SJCRH30 (cell line): ENCODE results near the gene SH3D19. TPM values are rescaled to one million over a fixed set of nuclear protein-coding genes. Genes with fewer than 3 reads are reported as not detected.
"Not testable (repeated sequence)": the region's sequence is repeated elsewhere in the genome, so short reads cannot be mapped to it uniquely, and the experiment has no call there.

Source experiments
- DNase-seq, 2 experiments: peaks; one replicate each; pipeline ENCODE4 v3.0.0-alpha.2; 2015 to 2020
- H3K27ac ChIP-seq: fragments of 250-450 bp; sonication (Bioruptor Pico); 2 replicates; pipeline ENCODE4 v1.5.1; 2020; ENCODE audit warnings: mild to moderate bottlenecking, moderate library complexity
- H3K27me3 ChIP-seq: fragments of 250-450 bp; sonication (Bioruptor Pico); 2 replicates; pipeline ENCODE4 v1.5.1; 2020; ENCODE audit warnings: mild to moderate bottlenecking, moderate library complexity
- H3K36me3 ChIP-seq: fragments of 250-450 bp; sonication (Bioruptor Pico); 2 replicates; pipeline ENCODE4 v1.5.1; 2020; ENCODE audit warnings: mild to moderate bottlenecking, moderate library complexity
- H3K4me1 ChIP-seq: fragments of 250-450 bp; sonication (Bioruptor Pico); 2 replicates; pipeline ENCODE4 v1.5.1; 2020; ENCODE audit warnings: mild to moderate bottlenecking, moderate library complexity
- H3K4me3 ChIP-seq: fragments of 250-450 bp; sonication (Bioruptor Pico); 2 replicates; pipeline ENCODE4 v1.5.1; 2020; ENCODE audit warnings: mild to moderate bottlenecking, moderate library complexity
- H3K9me3 ChIP-seq: fragments of 250-450 bp; sonication (Bioruptor Pico); replicated peaks from 2 replicates; pipeline ENCODE4 v1.5.1; 2020; ENCODE audit warnings: mild to moderate bottlenecking, moderate library complexity
- total RNA-seq: library from RNA; depleted of rRNA; stranded (reverse); fragments of >200 nt; shearing (Covaris generic); gene quantifications from 2 replicates; pipeline ENCODE4 v1.2.3, GENCODE V29; 2014

Gene SH3D19
- total RNA-seq, 1 experiment from 2014 or later = 4.7 TPM

- no peak overlapping the region for H3K27ac ChIP-seq
- no peaks in the 10 kb centered on the region for H3K36me3 ChIP-seq
- H3K4me1 ChIP-seq = peaks cover 2% of the 10 kb centered on the region; the same call in 1 of the 2 replicates
- no peaks in the 10 kb centered on the region for H3K27me3 ChIP-seq
- H3K4me3 ChIP-seq = no peak overlapping the region
- no peak for DNase-seq
- H3K9me3 ChIP-seq = no peaks in the 10 kb centered on the region
Measured at GRCh38 chr4:151267822-151268535, 57.4 kb downstream of the SH3D19 start.

DNA sequence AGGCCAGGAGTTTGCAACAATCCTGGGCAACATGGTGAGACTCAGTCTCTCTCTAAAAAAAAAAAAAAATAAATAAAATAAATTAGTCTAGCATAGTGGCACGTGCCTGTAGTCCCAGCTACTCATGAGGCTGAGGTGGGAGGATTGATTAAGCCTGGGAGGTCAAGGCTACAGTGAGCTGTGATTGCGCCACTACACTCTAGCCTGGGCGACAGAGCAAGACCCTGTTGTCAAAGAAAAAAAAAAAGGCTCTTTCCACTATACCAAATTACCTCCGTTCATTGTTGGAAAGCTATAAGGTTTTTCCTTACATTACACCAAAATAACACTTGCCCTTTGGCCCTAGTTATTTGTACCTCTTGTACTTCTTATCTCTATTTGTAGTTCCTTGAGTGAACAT lies 58.3 kb downstream of the SH3D19 start:
- H3K9me3 ChIP-seq = no peaks in the 10 kb centered on the region
- no peaks in the 10 kb centered on the region for H3K27me3 ChIP-seq
- H3K36me3 ChIP-seq = no peaks in the 10 kb centered on the region
- H3K4me1 ChIP-seq = peaks cover 3% of the 10 kb centered on the region; the same call in 1 of the 2 replicates
- H3K4me3 ChIP-seq = no peak overlapping the region
- no peak for DNase-seq
- no peak overlapping the region for H3K27ac ChIP-seq

DNA sequence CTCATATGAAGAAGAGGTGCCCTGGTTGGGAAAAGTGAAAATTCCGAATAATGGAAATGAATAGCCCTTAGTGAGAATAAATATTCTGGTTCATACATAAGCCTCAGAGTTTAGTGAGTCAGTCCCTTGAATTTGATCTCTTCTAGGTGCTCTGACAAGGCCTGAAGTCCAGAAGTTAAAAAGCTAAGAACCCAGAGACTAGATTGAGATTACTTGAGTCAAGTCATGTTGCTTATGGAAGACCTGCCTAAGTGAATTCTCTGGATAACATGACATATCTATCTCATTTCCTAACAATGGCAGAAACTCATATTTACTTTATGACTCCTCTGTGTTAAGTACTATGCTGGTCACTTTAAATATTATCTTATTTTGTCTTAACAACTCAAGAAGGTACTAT lies 58.9 kb downstream of the SH3D19 start:
- H3K36me3 ChIP-seq = no peaks in the 10 kb centered on the region
- no peak for DNase-seq
- peaks cover 3% of the 10 kb centered on the region; the same call in 1 of the 2 replicates for H3K4me1 ChIP-seq
- H3K9me3 ChIP-seq = no peaks in the 10 kb centered on the region
- no peak overlapping the region for H3K4me3 ChIP-seq
- H3K27me3 ChIP-seq = no peaks in the 10 kb centered on the region
- no peak overlapping the region for H3K27ac ChIP-seq

DNA sequence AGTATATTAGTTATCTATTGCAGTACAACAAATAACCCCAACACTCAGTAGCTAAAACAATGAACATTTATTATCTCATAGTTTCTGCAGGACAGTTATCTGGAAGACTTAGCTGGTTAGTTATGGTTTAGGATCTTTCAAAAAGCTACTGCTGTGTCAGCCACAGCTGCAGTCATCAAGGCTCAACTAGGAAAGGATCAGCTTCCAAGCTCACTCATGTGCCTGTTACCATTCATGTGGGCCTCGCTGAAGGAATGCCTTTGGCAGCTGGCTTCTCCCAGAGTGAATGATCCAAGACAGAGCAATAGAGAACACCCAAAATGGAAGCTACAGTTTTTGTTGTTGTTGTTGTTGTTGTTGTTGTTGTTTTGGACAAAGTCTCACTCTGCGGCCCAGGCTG lies 62.0 kb downstream of the SH3D19 start:
- Histone ChIP-seq H3K27ac (peak overlapping the region; percentile 21; the same call in 1 of the 2 replicates), H3K4me1 (peaks cover 3% of the 10 kb centered on the region; the same call in 1 of the 2 replicates), H3K36me3 (no peaks in the 10 kb centered on the region), H3K4me3 (no peak overlapping the region), H3K27me3 (no peaks in the 10 kb centered on the region), H3K9me3 (no peaks in the 10 kb centered on the region)
- peak; percentile 41 to 60 for DNase-seq

DNA sequence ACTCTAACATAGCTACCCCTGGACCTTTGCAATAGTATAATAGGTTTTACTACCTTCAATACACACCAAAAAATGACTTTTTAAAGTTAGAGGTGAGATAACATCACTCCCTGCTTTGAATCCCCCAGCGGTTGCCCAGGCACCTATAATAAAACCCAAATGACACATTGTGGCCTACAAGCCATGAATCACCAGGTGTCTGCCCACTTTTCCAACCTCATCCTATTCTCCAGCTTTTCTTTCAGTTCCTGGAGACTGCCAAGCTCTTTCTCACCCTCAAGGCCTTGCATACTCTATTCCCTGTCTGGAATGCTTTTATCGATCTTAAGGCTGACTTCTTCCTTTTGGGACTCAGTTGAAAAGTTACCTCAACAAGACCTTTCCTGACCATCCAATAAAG lies 64.9 kb downstream of the SH3D19 start:
- no peaks in the 10 kb centered on the region for H3K36me3 ChIP-seq
- H3K4me3 ChIP-seq = no peak overlapping the region
- H3K4me1 ChIP-seq = peaks cover 3% of the 10 kb centered on the region; the same call in 1 of the 2 replicates
- H3K27me3 ChIP-seq = no peaks in the 10 kb centered on the region
- H3K9me3 ChIP-seq = no peaks in the 10 kb centered on the region
- no peak overlapping the region for H3K27ac ChIP-seq
- DNase-seq = no peak

GRCh38 chr4:151259752-151260151 lies 65.7 kb downstream of the SH3D19 start:
- H3K4me1 ChIP-seq = peaks cover 3% of the 10 kb centered on the region; the same call in 1 of the 2 replicates
- DNase-seq = no peak
- H3K36me3 ChIP-seq = no peaks in the 10 kb centered on the region
- no peaks in the 10 kb centered on the region for H3K9me3 ChIP-seq
- H3K4me3 ChIP-seq = no peak overlapping the region
- H3K27me3 ChIP-seq = no peaks in the 10 kb centered on the region
- no peak overlapping the region for H3K27ac ChIP-seq

GRCh38 chr4:151257704-151258103 lies 67.7 kb downstream of the SH3D19 start:
- Histone ChIP-seq H3K4me3 (no peak overlapping the region), H3K27ac (no peak overlapping the region), H3K4me1 (no peaks in the 10 kb centered on the region), H3K9me3 (no peaks in the 10 kb centered on the region), H3K36me3 (no peaks in the 10 kb centered on the region), H3K27me3 (no peaks in the 10 kb centered on the region)
- no peak for DNase-seq

GRCh38 chr4:151256134-151256533 lies 69.3 kb downstream of the SH3D19 start:
- DNase-seq = no peak
- no peaks in the 10 kb centered on the region for H3K4me1 ChIP-seq
- H3K9me3 ChIP-seq = no peaks in the 10 kb centered on the region
- H3K4me3 ChIP-seq = no peak overlapping the region
- H3K27ac ChIP-seq = no peak overlapping the region
- no peaks in the 10 kb centered on the region for H3K27me3 ChIP-seq
- H3K36me3 ChIP-seq = no peaks in the 10 kb centered on the region

- not testable (repeated sequence) for DNase-seq, H3K4me1 ChIP-seq
Measured at GRCh38 chr4:151255680-151256079, 69.7 kb downstream of the SH3D19 start.

GRCh38 chr4:151255226-151255625 lies 70.2 kb downstream of the SH3D19 start:
- H3K9me3 ChIP-seq, H3K4me3 ChIP-seq, H3K27ac ChIP-seq, H3K4me1 ChIP-seq, H3K36me3 ChIP-seq, H3K27me3 ChIP-seq, DNase-seq: not testable (repeated sequence)

More at GRCh38 chr4:151255680-151256079, 69.7 kb downstream of the SH3D19 start:
- H3K36me3 ChIP-seq, H3K27me3 ChIP-seq, H3K9me3 ChIP-seq, H3K27ac ChIP-seq, H3K4me3 ChIP-seq: not testable (repeated sequence)

DNA sequence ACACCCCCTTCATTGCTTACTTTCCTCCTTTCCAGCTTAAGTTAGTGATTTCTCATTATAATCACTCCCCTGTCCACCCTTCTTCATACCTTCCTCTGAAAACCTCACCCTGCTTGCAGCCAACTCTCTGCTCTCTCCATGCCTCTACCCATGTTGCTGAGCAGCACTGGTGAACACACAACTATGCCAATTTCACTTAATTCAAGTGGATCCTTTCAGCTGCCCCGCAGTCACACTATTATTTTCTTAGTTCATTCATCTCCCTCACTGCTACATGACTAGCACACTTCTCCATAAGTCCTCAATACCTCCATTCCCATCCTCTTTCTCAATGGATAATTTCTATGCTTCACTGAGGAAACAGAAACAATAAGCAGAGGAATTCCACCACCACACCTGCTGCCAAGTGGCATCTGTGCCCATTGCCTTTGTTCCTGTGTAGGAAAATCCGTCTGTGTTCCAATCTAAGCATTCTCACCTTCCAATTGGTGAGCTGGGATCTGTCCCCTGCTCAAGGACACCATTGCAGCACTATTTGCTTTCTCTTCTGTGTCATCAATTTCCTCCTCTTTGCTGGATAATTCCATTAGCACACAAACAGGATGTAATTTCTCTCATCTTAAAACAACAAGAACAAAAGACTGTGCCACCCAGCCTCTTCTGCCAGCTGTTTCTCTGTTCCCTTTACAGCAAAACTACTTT lies 73.7 kb downstream of the SH3D19 start:
- Histone ChIP-seq H3K9me3 (no peaks in the 10 kb centered on the region), H3K36me3 (no peaks in the 10 kb centered on the region), H3K4me1 (no peaks in the 10 kb centered on the region), H3K27ac (no peak overlapping the region), H3K4me3 (no peak overlapping the region), H3K27me3 (no peaks in the 10 kb centered on the region)
- no peak for DNase-seq

- Histone ChIP-seq H3K27ac (no peak overlapping the region), H3K4me1 (no peaks in the 10 kb centered on the region), H3K36me3 (no peaks in the 10 kb centered on the region), H3K27me3 (no peaks in the 10 kb centered on the region), H3K4me3 (no peak overlapping the region), H3K9me3 (no peaks in the 10 kb centered on the region)
- no peak for DNase-seq
Measured at GRCh38 chr4:151250706-151251105, 74.7 kb downstream of the SH3D19 start.

DNA sequence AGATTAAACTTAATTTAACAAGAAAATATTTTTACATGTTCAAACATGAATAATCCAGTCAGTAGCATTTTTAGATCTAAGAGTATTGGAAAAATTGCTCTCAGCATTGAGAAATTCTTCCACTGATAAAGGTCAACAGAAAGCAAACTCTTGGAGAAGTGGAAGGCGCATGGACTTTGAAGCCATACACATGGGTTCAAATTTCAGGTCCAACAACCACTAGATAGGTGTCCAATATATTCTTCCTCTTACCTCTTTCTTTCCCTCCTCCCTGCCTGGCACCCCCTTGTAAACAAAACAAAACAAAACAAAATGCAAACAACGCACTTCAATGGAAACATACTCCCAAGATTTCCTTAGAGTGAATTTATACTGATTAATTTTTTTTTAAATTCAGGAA lies 76.9 kb downstream of the SH3D19 start:
- Histone ChIP-seq H3K27me3 (no peaks in the 10 kb centered on the region), H3K4me3 (no peak overlapping the region), H3K4me1 (no peaks in the 10 kb centered on the region), H3K36me3 (no peaks in the 10 kb centered on the region), H3K9me3 (no peaks in the 10 kb centered on the region), H3K27ac (no peak overlapping the region)
- no peak for DNase-seq

GRCh38 chr4:151247395-151247794 lies 78.0 kb downstream of the SH3D19 start:
- Histone ChIP-seq H3K27me3 (no peaks in the 10 kb centered on the region), H3K4me3 (no peak overlapping the region), H3K9me3 (no peaks in the 10 kb centered on the region), H3K4me1 (no peaks in the 10 kb centered on the region), H3K36me3 (no peaks in the 10 kb centered on the region), H3K27ac (no peak overlapping the region)
- DNase-seq = no peak

DNA sequence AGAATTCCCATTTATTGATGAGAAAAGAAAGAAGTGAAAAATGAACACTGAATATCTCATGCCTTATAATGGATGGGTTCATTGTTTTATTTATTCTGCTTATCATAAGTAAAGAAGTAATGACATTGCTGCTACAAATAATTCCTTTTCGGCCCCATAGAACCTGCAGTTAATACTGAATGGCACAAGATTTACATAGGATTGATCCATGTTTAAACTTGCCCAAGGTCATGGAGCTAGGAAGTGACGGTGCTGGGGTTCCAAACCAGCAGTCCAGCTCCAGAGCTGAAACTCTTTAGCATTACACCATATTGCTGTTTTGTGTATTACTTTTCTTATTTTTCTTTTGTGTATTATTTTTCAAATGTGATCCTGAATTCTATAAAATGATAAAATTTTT lies 78.7 kb downstream of the SH3D19 start:
- Histone ChIP-seq H3K27me3 (no peaks in the 10 kb centered on the region), H3K27ac (no peak overlapping the region), H3K4me3 (no peak overlapping the region), H3K4me1 (no peaks in the 10 kb centered on the region), H3K9me3 (no peaks in the 10 kb centered on the region), H3K36me3 (no peaks in the 10 kb centered on the region)
- DNase-seq = no peak
